ENCODE results near the gene LPXN. TPM values are rescaled to one million over a fixed set of nuclear protein-coding genes. Genes with fewer than 3 reads are reported as not detected.

LPXN gene
- total RNA-seq, 1 donor from 2014 or later: 138 TPM

Other genes with a start within 250 kb of the LPXN start
- not detected in 2 replicates for gene OR5B17, start 216.8 kb downstream of the LPXN start, total RNA-seq
- gene OR5B3, start 169.0 kb downstream of the LPXN start, total RNA-seq: not detected in 2 replicates
- gene OR5B2, start 147.7 kb downstream of the LPXN start, total RNA-seq: not detected in 2 replicates
- not detected in 2 replicates for gene OR5B12, start 133.6 kb downstream of the LPXN start, total RNA-seq
- gene OR5B21, start 67.8 kb downstream of the LPXN start, total RNA-seq: 0.54 and 1.1 TPM in 2 replicates
- gene ZFP91, start 3.2 kb upstream of the LPXN start, total RNA-seq: 54.1 and 55.7 TPM in 2 replicates
- 2.6 and 3.1 TPM in 2 replicates for gene CNTF, start 46.8 kb upstream of the LPXN start, total RNA-seq
- gene GLYAT, start 156.1 kb upstream of the LPXN start, total RNA-seq: not detected in 2 replicates

All from T-helper 1 cell treated with Interleukin-12 subunit alpha and Interleukin-12 subunit beta and Interleukin-4 antibody, amounts not matched to agents 30 ng/mL and 1 ng/mL, for 36 hours (primary cell).